ENCODE data around the gene CEP192. TPM values are rescaled to one million over a fixed set of nuclear protein-coding genes. Genes with fewer than 3 reads are reported as not detected.

CEP192 gene
- total and polyA plus RNA-seq, 12 donors = 4.9 to 35.6 (median 30.4) TPM

- WGBS, 2 donors = 87 to 94% methylated on average over 12 of the region's 12 CpGs
- Histone ChIP-seq H3K27ac (no peak overlapping the region), H3K9me3 (peaks cover 0 to 16% (median 3%) of the 10 kb centered on the region in 11 donors), H3K4me1 (peaks cover 0 to 2% (median 0%) of the 10 kb centered on the region in 9 donors), H3K4me3 (no peak overlapping the region), H3K27me3 (peaks cover 0 to 5% (median 0%) of the 10 kb centered on the region in 7 donors), H3K36me3 (no peaks in the 10 kb centered on the region)
- TF ChIP-seq CTCF (IDR thresholded peaks at IDR 0.05) = no peak
- intact Hi-C loops (cut with DNase I) = loop anchor here in 2 of 10 donors (5.0 kb wide), 2 partner anchors 156 to 161 kb away; no protein-coding TSS in a partner anchor
- DNase-seq (no peak), ATAC-seq (no peak)
These were observed 172.2 kb downstream of the CEP192 start for GRCh38 chr18:13163167-13163927.

GRCh38 chr18:13164406-13164805 is 173.2 kb downstream of the CEP192 start:
- no peaks in the 10 kb centered on the region for H3K36me3 ChIP-seq
- ATAC-seq (no peak), DNase-seq (no peak)
- intact Hi-C loops (cut with DNase I) = loop anchor here in 2 of 10 donors (5.0 kb wide), 2 partner anchors 157 to 162 kb away; no protein-coding TSS in a partner anchor
- no peak for TF ChIP-seq CTCF (IDR thresholded peaks at IDR 0.05)
- no peak overlapping the region for H3K27ac ChIP-seq
- WGBS, 2 donors = 91 to 95% methylated on average over 13 of the region's 13 CpGs
- H3K4me3 ChIP-seq = no peak overlapping the region
- H3K4me1 ChIP-seq = peaks cover 0 to under 1% (median 0%) of the 10 kb centered on the region in 9 donors
- peaks cover 0 to 10% (median 0%) of the 10 kb centered on the region in 11 donors for H3K9me3 ChIP-seq
- peaks cover 0 to 5% (median 0%) of the 10 kb centered on the region in 7 donors for H3K27me3 ChIP-seq

- intact Hi-C loops (cut with DNase I) = no loop called here
- Histone ChIP-seq H3K4me1 (no peaks in the 10 kb centered on the region), H3K4me3 (no peak overlapping the region), H3K9me3 (peaks cover 0 to 10% (median 0%) of the 10 kb centered on the region in 11 donors), H3K36me3 (no peaks in the 10 kb centered on the region), H3K27me3 (peaks cover 0 to 5% (median 0%) of the 10 kb centered on the region in 7 donors), H3K27ac (no peak overlapping the region)
- no peak for TF ChIP-seq CTCF (IDR thresholded peaks at IDR 0.05)
- ATAC-seq (no peak), DNase-seq (no peak)
- WGBS, 2 donors = 84 to 93% methylated on average over 16 of the region's 16 CpGs
These were observed 174.7 kb downstream of the CEP192 start for GRCh38 chr18:13165636-13166423.

- Histone ChIP-seq H3K27ac (no peak overlapping the region), H3K27me3 (no peaks in the 10 kb centered on the region), H3K4me1 (peaks cover 0 to 7% (median 0%) of the 10 kb centered on the region in 9 donors), H3K4me3 (no peak overlapping the region), H3K36me3 (no peaks in the 10 kb centered on the region), H3K9me3 (no peaks in the 10 kb centered on the region)
- TF ChIP-seq CTCF (IDR thresholded peaks at IDR 0.05) = no peak
- DNase-seq = no peak
- no peak for ATAC-seq
- intact Hi-C loops (cut with DNase I) = no loop called here
- 94 to 95% methylated on average over 14 of the region's 14 CpGs for WGBS, 2 donors
These were observed 182.5 kb downstream of the CEP192 start for GRCh38 chr18:13173578-13174145.

Data from heart right ventricle (tissue), 16 donors.